HL-60 (cell line): Measurements from ENCODE around the gene H2BK1.

Experiments used
- CTCF ChIP-seq: IDR thresholded peaks from one replicate; pipeline ENCODE4 v1.5.1; 2011; ENCODE audit warnings: low read length, control low read depth, inconsistent platforms; ENCODE audit not compliant: insufficient read depth
- POLR2AphosphoS5 ChIP-seq: IDR thresholded peaks from 2 replicates; pipeline ENCODE4 v1.6.1; 2012; ENCODE audit warnings: low read depth

DNA sequence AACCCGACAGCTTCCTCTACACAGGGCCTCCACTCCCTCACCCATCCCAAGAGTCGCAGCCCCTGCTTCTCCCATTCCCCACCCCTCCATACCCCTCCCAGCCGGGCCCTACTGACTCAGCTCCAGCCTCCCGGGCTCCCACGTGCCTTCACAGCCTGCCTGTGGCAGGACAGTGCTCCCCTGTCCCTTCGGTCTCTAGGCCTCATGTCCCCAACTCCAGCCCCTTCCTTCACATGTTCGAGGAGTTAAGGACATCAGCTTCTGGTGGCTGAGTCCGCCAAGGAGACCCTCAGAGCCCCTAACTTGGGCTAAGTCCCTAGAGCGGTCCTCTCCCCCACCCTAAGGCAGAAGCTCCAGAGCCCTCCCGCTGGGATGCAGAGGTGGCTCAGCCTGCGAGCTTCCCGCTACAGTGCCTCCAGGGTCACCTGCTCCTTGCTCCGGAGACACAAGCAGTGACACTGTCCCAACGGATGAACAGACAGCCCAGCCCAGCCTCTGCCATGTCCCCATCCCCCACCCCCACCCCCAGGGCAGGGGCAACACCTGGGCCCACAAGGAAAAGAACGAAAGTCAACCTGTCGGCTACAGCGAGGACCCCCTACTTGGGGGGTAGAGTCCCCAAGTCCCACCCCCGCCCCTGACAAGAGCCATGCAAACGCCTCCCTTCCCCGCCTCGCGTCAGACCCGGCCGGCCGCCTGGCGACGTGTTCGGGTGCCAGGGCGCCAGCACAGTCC, 37.5 kb upstream of the H2BK1 start:
- TF ChIP-seq CTCF = no peak
- no peak for TF ChIP-seq POLR2AphosphoS5
